HG03432 (cell line): Measurements from ENCODE around the gene ARPC2.

Experiments
- ATAC-seq: cut with Tn5 transposase; IDR thresholded peaks from one replicate; pipeline ENCODE4 v1.9.1; 2021; ENCODE audit warnings: mild to moderate bottlenecking, moderate library complexity; ENCODE audit not compliant: unreplicated experiment

ARPC2 gene

DNA sequence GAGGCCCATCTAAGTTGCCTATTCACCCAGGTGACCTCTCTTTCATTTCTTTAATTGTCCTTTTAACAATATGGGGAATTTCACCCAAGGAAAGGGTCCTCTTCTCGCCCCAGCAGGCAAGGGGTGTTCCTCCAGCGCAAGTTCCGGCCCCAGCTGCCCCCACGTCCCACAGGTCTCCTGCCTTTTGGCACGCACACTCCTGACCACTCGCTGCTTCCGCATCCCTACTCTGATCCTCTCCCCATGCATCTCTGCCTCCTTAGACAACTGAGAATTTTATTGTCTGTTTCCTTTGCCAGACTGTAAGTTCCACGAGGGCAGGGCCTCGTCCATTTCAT lies 684 bp upstream of the ARPC2 start:
- no peak for ATAC-seq

DNA sequence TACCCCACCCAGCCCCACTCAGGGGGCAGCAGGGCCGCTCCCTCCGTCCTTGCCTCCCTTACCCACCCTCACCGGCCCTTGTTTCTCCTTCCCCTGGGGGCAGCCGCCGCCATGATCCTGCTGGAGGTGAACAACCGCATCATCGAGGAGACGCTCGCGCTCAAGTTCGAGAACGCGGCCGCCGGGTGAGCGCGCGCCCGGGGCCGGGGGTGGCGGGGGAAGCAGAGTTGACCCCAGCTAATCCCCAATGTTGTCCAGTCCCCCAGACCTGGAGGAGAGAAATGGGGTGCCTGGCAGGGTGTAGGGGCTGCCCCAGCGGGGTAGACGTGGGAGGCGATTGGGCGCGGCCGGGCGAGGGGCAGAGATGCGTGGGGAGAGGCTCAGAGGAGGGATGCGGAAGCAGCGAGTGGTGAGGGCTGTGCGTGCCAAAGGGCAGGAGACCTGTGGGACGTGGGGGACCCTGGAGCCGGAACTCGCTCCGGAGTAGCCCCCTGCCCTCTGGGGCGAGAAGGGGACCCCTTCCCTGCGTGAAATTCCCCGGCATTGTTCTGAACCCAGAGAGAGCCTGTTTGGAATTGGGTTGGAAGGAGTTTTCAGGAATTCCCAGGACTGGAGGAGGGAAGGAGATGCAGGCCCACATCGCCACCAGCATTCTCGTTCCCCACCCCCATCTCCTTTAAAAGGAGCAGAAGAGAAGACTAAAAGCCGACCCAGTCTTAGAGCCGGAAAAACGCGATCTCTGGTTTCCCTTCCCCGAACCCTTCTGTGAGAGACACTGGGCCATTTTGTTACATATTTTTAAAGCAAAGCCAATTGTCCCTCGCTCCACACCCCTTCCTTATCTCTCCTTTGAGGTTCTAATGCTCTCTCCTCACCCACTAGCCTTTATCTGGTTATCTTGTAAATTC lies 625 bp downstream of the ARPC2 start:
- ATAC-seq: peak; percentile 40

DNA sequence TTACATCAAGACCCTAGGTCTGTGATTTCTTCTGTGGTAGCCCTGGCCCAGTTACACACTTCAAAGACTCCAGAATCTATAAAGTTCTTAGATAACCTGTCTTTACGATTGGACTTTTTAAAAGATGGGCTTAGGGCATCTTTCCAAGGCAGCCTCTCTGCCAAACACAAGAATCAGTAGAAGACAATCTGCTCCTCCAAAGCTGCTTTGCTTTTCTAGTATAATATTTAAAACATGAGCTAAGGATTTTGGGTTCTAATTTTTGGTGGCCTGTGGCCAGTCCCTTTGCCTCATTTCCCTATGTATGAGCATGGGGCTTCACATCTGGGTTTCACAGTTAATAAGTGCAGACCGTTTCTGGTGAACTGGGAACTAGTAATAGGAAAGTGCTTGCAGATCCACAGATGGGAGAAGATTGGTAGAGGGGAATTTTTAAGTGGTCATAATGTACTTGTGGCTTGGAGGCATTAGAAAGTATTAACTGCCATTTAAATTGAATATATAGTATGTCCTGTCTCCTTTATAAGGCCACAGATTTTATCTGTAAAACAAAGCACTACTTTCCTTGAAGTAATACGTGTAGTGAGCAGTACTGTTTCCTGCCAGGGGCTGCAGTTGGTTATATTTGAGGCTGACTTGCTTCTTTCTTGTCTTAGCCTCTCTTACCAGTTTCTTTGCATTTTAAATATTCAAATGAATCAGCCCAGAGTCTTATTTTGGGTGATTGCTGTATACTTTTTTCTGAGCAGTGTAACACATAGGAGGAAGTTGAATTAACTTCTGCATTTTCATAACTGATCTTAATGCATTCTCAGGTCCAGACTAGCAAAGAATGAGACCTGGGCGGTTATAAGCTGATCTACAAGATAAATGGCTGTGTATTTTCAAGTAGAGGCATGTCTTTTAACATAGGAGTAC lies 1.5 kb downstream of the ARPC2 start:
- peak; percentile 35 for ATAC-seq

DNA sequence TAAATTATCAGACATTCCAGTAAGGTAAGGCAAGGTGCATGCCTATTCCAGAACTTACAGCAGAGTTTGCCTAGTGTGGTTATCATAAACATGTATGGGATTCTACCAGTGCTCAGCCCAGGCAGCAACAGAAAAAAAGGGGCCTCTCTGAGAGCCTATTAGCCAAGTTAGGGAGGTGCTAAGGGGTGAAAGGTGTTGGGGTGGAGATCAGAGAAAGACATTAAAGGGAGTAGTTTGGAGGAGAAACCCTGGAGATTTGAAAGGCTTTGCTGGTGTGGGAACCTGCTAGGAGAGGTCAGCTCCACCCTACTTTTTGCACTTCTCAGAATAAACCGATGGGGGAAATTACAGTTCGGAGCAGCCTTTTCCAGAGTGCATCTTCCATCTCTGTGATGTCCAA lies 2.9 kb downstream of the ARPC2 start:
- ATAC-seq: no peak

DNA sequence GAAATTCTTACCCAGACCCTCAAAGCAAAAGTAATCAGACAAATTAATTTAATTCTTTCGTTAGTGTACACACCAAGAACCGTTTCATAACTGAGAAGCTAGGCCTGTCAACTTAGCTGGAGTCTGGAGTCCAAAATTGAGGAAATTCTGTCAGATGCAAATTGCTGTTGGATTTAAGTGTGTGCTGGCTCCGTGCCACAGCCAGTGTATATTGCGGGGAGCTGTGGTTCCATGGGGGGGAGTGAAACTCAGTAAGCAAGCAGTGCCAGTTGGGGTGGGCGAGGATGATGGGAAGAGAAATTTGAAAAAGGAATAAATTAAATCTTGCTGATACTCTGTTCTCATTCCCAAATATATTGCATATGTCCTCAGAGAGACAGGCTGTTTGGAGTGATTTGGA lies 4.0 kb downstream of the ARPC2 start:
- no peak for ATAC-seq

DNA sequence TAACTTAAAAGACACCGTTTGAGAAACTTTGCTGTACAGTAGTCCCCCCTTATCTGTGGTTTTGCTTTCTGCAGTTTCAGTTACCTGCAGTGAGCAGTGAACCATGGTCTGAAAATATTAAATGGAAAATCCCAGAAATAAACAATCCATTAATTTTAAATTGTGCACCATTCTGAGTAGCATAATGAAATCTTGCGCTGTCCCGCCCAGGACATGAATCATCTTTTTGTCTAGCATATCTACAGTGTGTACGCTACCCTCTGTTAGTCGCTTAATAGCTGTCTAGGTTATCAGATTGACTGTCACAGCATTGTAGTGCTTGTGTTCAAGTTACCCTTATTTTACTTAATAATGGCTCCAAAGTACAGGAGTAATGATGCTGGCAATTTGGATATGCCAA lies 6.1 kb downstream of the ARPC2 start:
- ATAC-seq: peak; percentile 16

DNA sequence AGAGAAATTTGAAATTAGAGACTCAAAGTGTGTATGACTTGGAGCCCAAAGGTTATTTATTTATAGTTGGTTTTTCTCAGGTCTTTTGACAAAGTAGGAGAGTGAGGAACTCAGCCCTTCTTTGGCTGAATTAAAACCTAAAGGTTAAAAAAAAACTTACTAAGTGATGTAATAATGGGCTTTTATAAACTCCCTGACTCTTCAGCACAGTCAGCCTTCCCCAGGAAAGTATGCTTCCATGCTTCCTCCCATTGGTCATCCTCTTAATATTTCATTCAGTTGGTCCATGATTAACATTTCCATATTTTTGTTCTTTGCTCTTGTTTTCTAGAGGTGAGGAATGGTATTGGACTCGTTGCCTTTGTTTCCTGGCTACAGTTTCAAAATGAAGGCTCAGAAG lies 7.2 kb downstream of the ARPC2 start:
- ATAC-seq: no peak

DNA sequence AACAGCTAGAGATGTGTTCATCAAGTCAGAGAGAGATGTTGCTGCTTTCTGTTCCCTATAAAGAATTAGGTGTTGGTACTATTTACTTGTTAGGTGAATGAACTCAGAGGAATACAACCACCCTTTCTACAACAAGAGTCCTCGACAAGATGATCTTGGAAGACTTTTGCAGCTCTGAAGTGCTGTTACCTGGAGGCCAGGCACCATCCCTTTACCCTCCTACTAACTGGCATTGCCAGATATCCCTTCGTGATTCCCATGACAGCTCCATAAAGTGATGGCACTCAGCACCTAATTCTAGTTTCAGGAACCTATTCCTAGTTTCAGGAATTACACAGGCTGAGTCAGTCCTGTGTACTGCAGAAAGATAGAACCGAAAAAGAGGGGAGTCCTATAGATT lies 9.9 kb downstream of the ARPC2 start:
- ATAC-seq: no peak

DNA sequence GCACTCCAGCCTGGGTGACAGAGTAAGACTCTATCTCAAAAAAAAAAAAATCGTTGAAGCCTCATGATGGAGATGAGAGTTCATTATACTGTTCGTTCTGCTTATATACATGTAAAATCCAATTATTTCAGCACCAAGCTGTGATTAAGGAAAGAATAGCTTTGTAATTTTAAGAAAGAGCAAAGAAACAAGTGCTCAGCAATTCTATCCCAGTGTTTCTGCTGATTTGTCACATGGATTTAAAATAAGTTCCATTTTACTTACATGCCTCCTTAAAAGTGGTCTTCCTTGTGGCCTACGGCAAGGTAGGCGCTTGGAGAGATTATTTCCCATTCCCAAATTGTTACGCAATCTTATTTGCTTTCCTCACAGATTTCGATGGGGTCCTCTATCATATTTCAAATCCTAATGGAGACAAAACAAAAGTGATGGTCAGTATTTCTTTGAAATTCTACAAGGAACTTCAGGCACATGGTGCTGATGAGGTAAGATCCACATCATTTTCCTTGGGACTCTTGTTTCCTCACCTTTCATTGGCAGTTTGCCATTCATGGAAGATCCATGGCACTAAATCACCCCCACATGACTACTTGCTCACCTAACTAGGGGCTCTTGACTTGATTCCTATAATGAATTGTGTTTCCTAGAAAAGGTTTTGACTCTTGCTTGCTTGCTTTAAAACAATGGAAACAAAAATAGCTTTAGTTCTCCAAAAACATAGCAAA lies 11.5 kb downstream of the ARPC2 start:
- no peak for ATAC-seq

DNA sequence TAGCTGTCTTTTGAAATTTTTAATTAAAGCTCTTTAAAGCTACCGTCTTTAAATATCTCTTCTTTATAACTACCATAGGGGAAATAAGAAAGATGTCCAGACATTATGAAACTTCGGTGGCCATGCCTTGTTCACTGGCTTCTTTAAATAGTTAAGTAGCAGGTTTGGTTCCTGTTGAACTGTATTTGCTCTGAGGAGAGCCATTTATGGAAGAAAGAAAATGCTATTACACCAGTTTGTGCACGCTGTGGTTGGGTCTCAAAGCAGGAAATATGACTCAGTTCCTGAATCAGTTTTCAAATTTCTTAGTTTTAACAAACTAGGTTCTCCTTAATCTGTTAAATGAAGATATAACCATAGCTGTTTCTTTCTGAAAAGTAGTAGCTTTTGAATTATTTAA lies 12.2 kb downstream of the ARPC2 start:
- peak; percentile 94 for ATAC-seq

DNA sequence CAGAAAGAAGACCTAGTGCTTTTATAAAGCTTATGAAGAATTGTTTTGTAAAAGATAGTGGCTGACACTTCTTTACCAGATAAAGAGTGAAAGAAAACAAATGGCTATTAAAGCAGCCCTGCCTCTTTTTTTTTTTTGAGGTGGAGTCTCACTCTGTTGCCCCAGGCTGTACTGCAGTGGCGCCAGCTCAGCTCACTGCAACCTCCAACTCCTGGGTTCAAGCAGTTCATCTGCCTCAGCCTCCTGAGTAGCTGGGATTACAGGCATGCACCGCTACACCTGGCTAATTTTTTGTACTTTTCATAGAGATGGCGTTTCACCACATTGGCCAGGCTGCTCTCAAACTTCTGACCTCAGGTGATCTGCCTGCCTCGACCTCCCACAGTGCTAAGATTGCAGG lies 12.9 kb downstream of the ARPC2 start:
- ATAC-seq: no peak

DNA sequence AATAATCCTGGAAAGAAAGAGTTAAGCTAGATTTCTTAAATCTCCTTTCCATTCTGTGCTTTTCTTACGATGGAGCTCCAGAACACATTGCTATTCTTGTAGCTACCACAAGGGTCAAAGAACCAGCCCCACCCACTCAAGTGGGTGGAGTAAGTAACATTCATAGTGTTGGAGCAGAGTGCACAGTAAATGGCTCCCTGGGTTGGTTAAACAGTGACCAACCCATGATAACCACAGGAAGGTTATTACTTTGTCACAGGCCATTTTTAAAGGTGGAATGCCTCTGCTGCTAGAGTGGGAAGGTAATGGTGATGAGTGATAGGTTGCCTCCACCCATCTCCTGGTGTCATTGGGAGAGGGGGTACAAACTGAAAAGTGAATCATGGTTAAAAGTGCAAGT lies 13.9 kb downstream of the ARPC2 start:
- ATAC-seq: peak; percentile 49

DNA sequence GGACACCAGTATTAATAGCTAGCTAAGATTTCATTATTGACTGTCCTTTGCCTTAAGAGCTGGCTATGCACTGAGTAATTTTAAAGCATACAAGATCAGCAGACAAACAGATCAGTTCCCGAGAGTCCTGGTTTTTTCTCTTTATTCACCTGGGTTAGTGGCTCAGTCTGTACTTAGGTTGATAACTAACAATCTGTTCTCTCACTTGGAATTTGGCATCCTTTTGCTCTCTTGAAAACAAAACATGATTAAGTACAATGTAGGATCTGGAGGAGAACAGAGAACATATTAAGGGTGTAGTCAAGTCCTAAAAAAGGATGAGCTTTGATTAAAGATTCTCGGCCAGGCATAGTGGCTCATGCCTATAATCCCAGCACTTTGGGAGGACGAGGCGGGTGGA lies 16.6 kb downstream of the ARPC2 start:
- ATAC-seq: no peak

DNA sequence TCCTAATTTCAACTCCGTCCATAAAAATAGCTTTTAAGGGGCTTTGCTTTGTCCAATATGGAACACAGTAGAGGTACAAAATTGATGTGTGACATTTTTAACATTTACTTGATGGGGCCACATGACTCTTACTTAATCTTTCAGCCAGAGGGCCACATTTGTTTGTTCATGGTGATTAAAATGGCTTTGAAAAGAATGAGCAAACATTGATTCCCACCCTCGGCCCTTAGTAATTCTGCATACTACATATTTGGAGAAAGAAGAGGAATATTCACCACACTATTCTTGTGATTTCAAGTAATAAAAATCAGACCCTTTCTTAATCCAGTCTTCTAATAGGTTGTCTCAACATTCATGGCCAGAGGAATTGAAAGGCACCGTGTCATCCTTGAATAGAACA lies 17.5 kb downstream of the ARPC2 start:
- ATAC-seq: no peak

DNA sequence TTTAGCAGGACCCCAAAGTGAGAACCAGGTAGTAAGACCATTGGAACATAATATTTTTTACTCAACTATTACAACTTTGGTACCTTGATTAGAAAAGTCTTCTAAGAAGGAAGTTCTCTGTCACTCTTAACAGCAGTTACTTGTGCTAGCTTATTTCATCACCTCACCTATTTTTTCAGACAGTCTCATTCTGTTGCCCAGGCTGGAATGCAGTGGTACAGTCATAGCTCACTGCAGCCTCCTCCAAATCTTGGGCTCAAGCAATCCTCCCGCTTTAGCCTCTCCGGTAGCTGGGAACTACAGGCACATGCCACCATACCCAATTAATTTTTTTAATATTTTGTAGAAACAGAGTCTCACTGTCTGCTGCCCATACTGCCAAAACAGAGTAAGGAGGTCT lies 18.0 kb downstream of the ARPC2 start:
- ATAC-seq: no peak

DNA sequence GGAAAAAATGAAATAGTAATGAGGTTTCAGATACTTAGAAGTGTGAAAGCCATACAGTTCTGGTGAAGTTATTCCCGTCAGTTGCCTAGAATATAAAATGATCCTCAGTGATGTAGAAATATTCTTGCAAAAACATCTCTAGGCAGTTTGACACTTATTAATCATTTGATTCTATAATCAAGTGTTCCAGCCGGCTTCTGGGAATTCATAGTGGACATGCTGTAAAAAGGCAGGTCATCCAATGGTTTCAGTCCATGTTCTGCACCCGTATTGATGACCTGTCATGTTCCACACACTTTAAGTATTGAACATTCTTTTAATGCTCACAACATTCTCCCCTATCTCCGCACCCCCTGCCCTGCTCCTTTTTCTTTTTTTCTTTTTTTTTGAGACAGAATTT lies 19.8 kb downstream of the ARPC2 start:
- ATAC-seq: no peak

DNA sequence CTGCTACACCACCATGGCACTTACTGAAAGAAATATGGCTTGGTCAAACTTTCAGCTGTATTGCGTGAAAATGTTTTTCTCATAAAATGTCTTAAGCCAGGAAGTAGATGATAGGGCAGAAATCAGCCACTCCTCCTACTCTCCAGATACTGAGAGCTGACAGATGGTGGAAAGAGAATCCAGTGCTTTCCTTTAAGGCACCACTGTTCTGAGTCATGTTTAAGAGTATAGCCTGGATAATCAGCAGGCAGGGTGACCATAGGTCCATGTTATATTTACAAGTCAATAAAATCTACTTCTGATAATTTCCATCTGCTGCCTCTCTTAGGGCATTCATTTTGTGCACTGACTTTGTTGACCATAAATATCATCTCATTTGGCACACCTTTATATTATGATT lies 21.9 kb downstream of the ARPC2 start:
- ATAC-seq: no peak

DNA sequence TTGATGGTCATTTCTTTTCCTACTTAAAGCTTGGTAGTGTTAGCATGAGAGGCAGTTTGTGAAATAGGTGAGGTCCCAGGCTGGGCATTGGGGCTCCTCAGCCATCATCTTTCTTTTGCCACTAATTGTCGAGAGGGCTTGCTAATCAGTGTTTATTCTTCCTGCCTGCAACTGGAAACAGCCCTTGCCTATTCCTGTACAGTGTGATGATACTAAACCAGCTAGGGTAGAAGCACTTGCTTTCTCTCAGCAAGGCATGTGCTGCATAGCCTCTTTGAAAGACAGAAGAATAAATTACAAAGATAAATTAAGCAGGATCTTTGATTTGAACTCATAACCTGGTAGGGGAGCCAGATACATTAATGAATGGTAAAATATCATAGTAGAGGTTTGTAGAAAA lies 27.2 kb downstream of the ARPC2 start:
- ATAC-seq: no peak

DNA sequence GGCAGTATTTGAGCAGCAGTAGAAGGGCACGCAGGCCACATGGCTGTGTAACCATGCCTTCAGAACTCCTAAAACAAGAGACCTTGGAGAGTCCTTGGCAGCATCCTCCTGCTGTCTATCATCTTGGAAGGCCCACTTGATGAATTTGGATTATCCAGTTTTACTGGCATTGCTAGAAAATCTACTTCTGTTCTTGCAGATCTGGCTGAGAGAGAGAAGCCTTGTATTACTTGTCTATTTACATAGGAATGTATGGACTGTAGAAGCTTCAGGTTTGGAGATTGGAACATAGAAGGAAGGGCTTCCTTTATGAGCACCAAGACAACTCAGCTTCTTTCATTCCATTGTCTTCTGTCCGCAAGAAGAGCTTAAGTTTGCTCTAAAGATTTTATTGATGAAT lies 27.7 kb downstream of the ARPC2 start:
- no peak for ATAC-seq

DNA sequence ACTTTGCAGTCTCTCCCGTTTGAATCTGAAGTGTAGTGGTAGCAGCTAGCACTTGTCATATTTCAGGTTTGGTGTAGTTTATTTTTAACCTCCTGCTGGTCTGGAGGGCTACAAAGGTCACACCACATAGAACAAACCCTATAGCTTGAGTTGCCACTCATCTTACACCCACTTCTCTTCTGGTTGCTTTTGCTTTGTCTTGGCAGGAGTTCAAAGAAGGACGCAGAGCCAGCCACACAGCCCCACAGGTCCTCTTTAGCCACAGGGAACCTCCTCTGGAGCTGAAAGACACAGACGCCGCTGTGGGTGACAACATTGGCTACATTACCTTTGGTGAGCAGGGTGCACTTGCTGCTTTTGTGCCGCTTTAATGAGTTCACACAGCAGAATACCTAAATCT lies 28.2 kb downstream of the ARPC2 start:
- no peak for ATAC-seq

DNA sequence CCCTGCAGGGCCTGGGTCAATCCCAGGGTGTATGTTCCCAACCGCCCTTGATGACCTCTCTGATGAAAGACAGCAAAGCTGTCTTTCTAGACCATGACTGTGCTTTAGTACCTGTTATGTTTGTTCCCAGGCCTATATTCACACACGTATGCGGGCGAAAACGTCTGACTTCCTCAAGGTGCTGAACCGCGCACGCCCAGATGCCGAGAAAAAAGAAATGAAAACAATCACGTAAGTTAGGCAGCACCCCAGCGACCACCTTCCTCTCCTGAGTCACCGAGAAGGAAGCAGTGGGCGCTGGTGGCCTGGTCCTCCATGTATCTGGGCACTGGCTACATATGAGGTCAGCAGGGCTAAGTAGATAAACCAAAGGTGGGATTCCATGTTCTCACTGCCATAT lies 32.7 kb downstream of the ARPC2 start:
- no peak for ATAC-seq
